A204.1 (cell line): ENCODE data around the gene NFATC1.

Source experiments
- FAIRE-seq: peaks from 2 replicates; lab custom pipeline; 2012; peaks lifted over from hg19 to GRCh38; lab: Jason Lieb, UNC

The NFATC1 gene

DNA sequence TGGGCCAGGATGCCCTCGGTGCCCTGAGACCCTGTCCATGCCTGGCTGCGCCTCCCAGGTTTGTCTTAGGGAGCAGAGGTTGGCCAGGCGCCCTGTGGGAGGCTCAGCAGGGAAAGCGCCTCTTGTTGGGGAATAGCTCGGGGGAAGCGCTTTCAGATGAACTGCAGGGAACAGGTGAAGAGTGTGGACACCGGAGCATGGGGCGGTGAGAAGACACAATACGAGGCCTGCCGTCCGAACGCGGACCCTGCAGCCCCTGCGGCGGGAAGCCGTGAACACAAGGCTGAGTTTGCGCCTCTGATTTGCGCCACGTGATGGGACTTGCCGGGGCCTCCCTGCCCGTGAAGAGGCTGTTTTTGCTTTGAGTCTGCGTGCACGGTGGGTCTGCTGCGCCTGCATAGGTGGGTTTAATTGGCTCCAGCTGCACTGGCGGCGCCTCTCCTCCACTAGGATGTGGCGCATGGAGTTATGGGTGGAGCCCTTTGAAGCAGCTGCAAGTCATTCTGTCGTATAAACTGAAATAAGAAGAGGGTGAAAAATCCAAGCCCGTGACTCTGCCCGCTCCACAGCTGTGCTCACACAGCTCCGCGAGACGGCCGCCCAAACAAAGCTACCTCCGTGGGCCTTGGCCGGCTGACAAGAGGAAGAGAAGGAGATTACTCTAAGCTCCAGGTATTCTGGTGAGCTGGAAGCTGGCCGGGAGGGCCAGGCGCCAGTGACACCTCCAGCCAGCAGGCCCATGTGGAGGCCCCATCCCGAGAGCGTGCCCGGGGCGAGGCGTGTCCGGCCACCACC lies 180.4 kb downstream of the NFATC1 start:
- no peak for FAIRE-seq

DNA sequence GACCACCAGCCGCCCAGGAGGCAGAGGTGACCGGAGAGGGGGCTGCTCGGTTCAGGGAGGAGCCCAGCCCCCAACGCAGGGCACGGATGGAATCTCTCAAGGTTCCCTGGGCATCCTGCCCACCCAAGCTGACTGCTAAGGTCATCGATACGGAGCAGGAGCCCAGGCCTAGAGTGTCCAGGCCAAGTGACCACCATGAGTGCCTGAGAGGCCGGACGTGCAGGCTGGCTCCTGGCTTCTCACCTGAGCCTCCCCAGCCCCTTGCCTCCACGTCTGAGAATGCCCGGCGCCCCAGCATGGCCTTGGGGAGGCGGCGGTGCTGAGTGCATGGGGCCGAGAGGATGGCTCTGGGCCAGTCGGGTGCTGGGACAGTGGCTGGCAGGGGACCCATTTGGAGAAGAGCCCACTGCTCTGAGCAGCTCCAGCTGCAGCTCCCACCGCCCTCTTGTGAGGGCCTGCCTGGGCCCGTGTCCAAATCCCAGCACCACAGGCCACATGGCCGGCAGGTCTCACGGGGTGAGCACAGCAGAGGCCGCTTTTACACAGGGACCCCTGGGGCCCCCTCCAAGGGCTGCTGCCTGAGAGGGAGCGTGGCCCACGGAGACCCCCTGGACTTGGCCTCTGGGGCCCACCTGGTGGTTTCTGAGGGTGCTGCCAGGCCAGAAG lies 181.1 kb downstream of the NFATC1 start:
- no peak for FAIRE-seq

DNA sequence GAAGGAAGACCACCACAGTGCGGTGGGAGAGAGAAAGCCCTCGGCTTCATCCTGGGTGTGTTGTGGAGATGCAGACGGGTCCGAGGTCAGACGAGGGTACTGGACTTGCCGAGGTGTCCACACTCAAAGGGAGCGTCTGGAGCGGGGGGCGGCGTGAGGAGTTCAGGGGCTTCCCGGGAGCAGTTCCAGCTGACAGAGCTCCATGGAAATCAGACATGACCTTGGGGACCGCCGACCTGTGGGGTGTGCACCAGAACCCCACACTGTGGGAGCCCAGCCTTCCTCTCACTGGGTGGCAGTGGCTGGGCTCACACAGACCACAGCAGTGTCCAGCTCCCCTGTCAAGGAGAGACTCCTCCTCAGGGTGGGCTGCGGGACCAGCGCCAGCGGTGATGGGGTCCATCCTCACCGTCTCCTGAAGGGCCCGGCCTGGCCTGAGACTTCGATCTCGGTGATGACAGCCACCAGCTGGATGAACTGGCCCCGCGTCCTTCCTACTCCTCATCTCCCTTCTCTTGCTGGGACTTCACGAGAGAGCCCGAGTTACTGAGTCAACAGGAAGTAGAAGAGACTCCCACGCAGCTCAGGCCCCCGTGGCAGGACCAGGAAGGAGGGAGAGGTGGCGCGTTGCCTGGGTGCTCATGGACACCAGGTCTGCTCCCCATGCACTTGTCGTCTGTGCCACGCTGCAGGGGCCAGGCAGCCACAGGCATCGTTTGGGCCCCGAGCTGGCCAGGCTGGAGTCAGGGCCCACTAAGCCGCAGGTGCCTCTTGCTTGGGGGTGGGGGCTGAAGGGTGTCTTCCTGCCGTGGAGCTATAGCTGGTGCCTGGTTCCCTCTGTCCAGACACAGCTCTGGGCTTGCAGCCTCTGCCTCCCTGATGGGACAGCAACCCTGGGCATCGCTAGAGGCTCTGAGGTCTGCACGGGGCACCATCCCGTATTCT lies 182.0 kb downstream of the NFATC1 start:
- no peak for FAIRE-seq

DNA sequence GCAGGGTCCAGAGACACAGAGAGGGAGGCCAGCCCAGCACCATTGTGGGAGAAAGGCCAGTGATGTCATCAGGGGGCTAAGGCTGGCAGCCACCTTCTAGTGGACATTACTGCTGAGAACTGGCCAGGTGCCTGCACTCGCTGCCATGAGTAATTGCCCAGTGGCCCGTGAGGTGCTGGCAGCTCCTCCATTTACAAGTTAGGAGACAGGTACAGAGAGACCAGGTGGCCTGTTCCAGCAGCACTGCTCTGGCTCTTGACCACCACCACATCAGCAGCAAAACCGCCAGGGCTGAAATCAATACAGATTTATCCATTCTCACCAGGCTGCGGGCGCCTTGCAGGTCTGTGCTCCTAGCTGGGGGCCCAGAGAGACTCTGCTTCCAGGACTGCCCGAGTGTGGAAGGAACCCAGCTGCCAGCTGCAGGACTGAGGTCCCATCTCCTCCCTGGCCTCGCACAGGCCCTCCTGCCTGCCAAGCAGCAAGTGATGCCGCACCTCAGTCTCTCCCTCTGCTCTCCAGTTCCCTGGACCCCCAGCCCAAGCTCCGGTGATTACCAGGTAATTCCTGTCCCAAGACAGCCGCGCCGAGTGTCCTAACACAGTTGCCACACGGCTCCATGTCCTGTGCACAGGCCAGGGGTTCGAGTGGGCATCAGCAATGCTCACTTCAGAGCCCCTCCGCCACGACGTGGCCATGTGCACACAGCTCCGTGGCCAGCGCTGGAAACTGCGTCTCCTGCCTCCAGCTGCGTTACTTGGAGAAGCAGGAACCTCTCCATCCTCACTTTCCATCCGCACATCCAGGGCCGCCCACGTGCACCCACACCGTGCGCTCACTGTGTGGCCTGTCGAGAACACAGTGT lies 182.9 kb downstream of the NFATC1 start:
- no peak for FAIRE-seq
